HepG2 (cell line): Measurements from ENCODE around the gene GLTPD2.

Experiments used
- ATF1 ChIP-seq: IDR thresholded peaks from 2 replicates; pipeline ENCODE4 v1.6.1; 2016; ENCODE audit warnings: mild to moderate bottlenecking, control low read depth
- KLF12 ChIP-seq: sonication (generic); formaldehyde crosslinking; IDR thresholded peaks from 2 replicates; pipeline ENCODE4 v1.4.0; 2020; ENCODE audit warnings: missing genetic modification reagents, borderline replicate concordance
- MAFF ChIP-seq: IDR thresholded peaks from 2 replicates; pipeline ENCODE4 v1.6.1; 2011; ENCODE audit warnings: low read depth, low read length, improper control_type of control experiment
- MIER3 ChIP-seq: IDR thresholded peaks from 2 replicates; pipeline ENCODE4 v1.6.1; 2016; ENCODE audit warnings: missing compliant biosample characterization, borderline replicate concordance
- POLR2AphosphoS5 ChIP-seq: IDR thresholded peaks from 2 replicates; pipeline ENCODE4 v1.6.1; 2012; ENCODE audit warnings: low read depth, low read length
- ZNF383 ChIP-seq: sonication (generic); formaldehyde crosslinking; IDR thresholded peaks from 2 replicates; pipeline ENCODE4 v1.4.0; 2020; ENCODE audit warnings: missing genetic modification reagents, mild to moderate bottlenecking, borderline replicate concordance
- ZNF563 ChIP-seq: sonication (generic); formaldehyde crosslinking; IDR thresholded peaks from 2 replicates; pipeline ENCODE4 v1.8.0; 2022; ENCODE audit warnings: mild to moderate bottlenecking, moderate library complexity, missing genetic modification reagents
- TF ChIP-seq, protein P1 (sequence below): sonication (generic); formaldehyde crosslinking; IDR thresholded peaks from 2 replicates; pipeline ENCODE4 v1.5.0; 2020; ENCODE audit warnings: mild to moderate bottlenecking, missing genetic modification reagents, moderate library complexity
- TF ChIP-seq, protein P2 (sequence below): sonication (generic); formaldehyde crosslinking; IDR thresholded peaks from 2 replicates; pipeline ENCODE4 v1.4.0; 2020; ENCODE audit warnings: mild to moderate bottlenecking, low read depth, missing genetic modification reagents

DNA sequence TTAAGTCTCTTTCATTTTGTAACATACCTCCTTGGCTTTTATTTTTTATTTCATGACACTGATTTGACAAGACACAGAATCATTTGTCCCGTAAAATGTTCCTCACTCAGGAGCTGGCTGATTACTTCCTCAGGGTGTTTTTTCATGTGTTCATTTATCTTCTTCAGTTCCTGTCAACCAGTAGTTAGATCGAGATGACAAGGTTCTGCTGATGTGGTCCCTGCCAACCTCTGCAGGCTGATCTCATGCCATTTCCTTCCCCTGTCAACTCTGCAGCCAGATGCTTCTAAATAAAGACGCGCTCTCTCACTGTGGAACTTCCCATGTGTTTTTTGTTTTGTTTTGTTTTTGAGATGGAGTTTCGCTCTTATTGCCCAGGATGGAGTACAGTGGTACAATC is 40.9 kb upstream of the GLTPD2 start:
- TF ChIP-seq MIER3 (no peak), ZNF563 (CRISPR knock-in tag) (no peak), KLF12 (CRISPR knock-in tag) (no peak), POLR2AphosphoS5 (no peak), MAFF (no peak), ZNF383 (CRISPR knock-in tag) (no peak), ATF1 (CRISPR knock-in tag) (no peak)
- TF ChIP-seq, protein P1, sequence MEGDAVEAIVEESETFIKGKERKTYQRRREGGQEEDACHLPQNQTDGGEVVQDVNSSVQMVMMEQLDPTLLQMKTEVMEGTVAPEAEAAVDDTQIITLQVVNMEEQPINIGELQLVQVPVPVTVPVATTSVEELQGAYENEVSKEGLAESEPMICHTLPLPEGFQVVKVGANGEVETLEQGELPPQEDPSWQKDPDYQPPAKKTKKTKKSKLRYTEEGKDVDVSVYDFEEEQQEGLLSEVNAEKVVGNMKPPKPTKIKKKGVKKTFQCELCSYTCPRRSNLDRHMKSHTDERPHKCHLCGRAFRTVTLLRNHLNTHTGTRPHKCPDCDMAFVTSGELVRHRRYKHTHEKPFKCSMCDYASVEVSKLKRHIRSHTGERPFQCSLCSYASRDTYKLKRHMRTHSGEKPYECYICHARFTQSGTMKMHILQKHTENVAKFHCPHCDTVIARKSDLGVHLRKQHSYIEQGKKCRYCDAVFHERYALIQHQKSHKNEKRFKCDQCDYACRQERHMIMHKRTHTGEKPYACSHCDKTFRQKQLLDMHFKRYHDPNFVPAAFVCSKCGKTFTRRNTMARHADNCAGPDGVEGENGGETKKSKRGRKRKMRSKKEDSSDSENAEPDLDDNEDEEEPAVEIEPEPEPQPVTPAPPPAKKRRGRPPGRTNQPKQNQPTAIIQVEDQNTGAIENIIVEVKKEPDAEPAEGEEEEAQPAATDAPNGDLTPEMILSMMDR, result no peak
- TF ChIP-seq, protein P2, sequence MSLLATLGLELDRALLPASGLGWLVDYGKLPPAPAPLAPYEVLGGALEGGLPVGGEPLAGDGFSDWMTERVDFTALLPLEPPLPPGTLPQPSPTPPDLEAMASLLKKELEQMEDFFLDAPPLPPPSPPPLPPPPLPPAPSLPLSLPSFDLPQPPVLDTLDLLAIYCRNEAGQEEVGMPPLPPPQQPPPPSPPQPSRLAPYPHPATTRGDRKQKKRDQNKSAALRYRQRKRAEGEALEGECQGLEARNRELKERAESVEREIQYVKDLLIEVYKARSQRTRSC (CRISPR knock-in tag), result no peak
